Activated CD4-positive, alpha-beta T cell treated with anti-CD3 and anti-CD28 coated beads, Interleukin-2, amount 50 U/mL, for 4 hours (primary cell): ENCODE measurements around the gene NSMCE3.
A peak's percentile ranks its signal among the peaks of the same experiment; 100 is the strongest.

ENCODE experiments used
- DNase-seq, 2 experiments: peaks; one replicate each; pipeline ENCODE4 v3.0.0-alpha.2; 2020

Gene NSMCE3

GRCh38 chr15:29269485-29270168, at the start of gene NSMCE3:
NSMCE3 (minus strand) TSS chr15:29269822; CDS start chr15:29269705, 117 bp downstream.
- peak; percentile 84 to 87 for DNase-seq

- DNase-seq = no peak
These were observed 46.8 kb upstream of the NSMCE3 start for GRCh38 chr15:29316422-29316821.

- DNase-seq = no peak
These were observed 42.8 kb upstream of the NSMCE3 start for GRCh38 chr15:29312387-29312786.

GRCh38 chr15:29311696-29312095, 42.1 kb upstream of the NSMCE3 start:
- DNase-seq = no peak

- no peak for DNase-seq
These were observed 39.5 kb upstream of the NSMCE3 start for GRCh38 chr15:29309139-29309538.

- DNase-seq = no peak
These were observed 38.7 kb upstream of the NSMCE3 start for GRCh38 chr15:29308299-29308698.

- DNase-seq = no peak
These were observed 35.9 kb upstream of the NSMCE3 start for GRCh38 chr15:29305556-29305955.

GRCh38 chr15:29302871-29303270, 33.2 kb upstream of the NSMCE3 start:
- DNase-seq = no peak

- no peak for DNase-seq
These were observed 30.2 kb upstream of the NSMCE3 start for GRCh38 chr15:29299784-29300183.

- no peak for DNase-seq
These were observed 29.7 kb upstream of the NSMCE3 start for GRCh38 chr15:29299331-29299730.

- DNase-seq = no peak
These were observed 25.2 kb upstream of the NSMCE3 start for GRCh38 chr15:29294732-29295325.

- DNase-seq = no peak
These were observed 21.6 kb upstream of the NSMCE3 start for GRCh38 chr15:29291067-29291845.

- no peak for DNase-seq
These were observed 19.6 kb upstream of the NSMCE3 start for GRCh38 chr15:29289173-29289572.

- no peak for DNase-seq
These were observed 15.8 kb upstream of the NSMCE3 start for GRCh38 chr15:29285386-29285785.

GRCh38 chr15:29283381-29283780, 13.8 kb upstream of the NSMCE3 start:
- DNase-seq = no peak

GRCh38 chr15:29280514-29280913, 10.9 kb upstream of the NSMCE3 start:
- DNase-seq = no peak

GRCh38 chr15:29278436-29279105, 8.9 kb upstream of the NSMCE3 start:
- no peak for DNase-seq

- no peak for DNase-seq
These were observed 6.7 kb upstream of the NSMCE3 start for GRCh38 chr15:29276366-29276765.

GRCh38 chr15:29275855-29276254, 6.2 kb upstream of the NSMCE3 start:
- no peak for DNase-seq

GRCh38 chr15:29274946-29275345, 5.3 kb upstream of the NSMCE3 start:
- no peak for DNase-seq

- no peak for DNase-seq
These were observed 2.6 kb upstream of the NSMCE3 start for GRCh38 chr15:29272219-29272618.

GRCh38 chr15:29270976-29271375, 1.4 kb upstream of the NSMCE3 start:
- no peak for DNase-seq

GRCh38 chr15:29270169-29270955, 740 bp upstream of the NSMCE3 start:
- DNase-seq = no peak
